Stimulated activated CD4-positive, alpha-beta T cell treated with anti-CD3 and anti-CD28 coated beads, Interleukin-4, amount 100 ng/mL, for 24 hours (primary cell): Measurements from ENCODE around the gene CASP9.
A peak's percentile ranks its signal among the peaks of the same experiment; 100 is the strongest.

Experiments
- DNase-seq: peaks from one replicate; pipeline ENCODE4 v3.0.0-alpha.2; 2020

The CASP9 gene

DNA sequence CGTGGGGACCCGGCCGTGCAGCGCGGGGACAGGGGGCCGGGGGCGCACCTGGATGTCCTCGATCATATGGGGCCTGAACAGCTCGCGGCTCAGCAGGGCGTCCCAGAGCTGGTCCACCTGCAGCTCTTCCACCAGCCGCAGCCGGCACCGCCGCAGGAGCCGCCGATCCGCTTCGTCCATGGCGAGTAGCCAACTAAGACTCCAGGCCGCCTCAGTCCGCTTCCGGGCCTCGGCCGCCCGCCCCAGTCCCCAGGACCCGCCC, at the start of gene CASP9:
Gene CASP9, minus strand, starts transcription at position 195 of the 262 bp plus-strand sequence. Its CDS starts 15 bp downstream, at position 180.
- no peak for DNase-seq

DNA sequence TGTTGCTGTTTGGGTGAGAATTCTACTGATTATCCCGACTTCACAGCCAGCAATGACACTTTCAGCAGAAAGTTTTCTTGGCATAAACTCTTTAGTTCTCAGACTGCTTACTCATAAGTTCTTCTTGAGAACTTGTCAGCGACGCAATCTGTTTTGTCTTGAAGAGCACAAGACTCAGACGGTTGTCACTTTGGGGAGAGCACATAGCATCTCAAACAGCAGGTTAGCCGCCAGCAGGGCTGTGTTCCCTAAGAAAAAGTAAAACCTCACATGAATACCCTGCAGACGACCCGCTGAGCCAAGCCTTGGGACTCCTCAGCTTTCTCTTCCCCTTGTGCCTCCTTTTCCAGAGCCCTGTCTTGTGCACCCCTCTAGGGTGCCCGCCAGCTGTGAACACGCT, 49.5 kb upstream of the CASP9 start:
- DNase-seq = no peak

DNA sequence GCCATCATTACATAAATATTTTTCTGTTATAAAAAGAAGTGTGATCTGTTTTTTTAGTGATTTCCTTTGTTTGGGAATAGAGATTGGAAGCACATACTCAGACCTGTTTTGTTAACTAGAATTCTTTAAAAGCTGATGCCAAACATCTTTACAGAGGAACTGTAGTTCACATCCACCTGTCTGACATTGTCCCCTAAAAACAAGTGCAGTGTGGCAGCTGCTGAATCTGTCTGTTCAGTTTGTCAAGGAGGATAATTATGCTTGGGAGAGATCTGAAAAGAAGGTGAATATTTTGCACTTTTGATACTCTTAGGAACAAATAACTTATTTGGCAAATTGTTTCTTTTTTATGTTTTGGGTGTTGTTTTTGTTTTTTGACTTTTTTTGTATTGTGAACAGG, 47.3 kb upstream of the CASP9 start:
- no peak for DNase-seq

DNA sequence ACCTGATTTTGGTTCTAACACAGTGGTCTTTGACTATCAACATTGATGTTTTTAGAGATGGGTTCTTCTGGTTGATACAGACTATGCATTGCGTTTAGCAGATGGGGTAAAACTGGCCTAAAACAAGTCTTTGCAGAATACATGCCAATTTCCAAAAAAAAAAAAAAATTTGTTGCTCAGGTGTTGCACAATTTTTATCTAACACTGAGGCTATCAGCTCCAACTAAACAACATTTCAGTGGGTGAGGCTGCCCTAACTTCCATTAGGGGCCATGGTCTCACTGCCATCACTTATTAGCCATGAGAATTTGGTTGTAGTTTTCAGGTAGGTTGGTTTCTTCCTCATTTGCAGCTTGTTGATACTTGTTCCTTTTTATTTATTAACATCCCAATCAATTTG, 46.8 kb upstream of the CASP9 start:
- DNase-seq = no peak

DNA sequence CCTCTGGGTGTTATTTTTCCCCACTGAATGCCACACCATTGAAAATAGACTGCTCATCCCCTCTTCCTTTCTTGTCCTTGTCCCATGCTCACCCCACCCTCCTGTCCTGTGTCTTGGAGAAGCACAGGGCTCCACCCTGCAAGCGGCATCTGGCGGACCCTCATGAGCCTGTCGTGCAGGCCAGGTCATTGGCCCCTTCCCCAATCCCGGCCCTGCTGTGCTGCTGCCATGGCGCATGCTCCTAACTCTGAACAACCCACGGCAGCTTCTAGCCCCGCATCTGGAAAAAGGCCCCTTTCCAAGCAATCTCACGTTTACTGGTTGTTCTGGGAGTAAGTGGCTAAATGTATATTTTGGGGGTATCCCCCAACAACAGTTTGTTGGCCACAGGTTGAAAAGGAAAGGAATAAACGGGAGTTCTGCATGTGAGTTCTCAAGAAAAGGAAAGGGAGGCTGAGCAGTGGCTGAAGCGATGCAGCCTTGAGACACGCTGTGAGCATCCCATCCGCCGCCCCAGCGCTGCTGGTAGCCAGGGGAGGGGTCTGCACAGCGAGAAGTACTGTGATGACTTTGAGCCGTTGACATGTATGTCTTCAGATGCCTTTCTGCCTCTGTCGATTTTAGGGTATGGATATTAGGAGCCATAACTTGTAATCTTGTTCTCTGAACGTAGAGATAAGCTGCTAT, 44.5 kb upstream of the CASP9 start:
- DNase-seq = no peak

GRCh38 chr1:15559189-15559810, 35.3 kb upstream of the CASP9 start:
- no peak for DNase-seq

GRCh38 chr1:15558516-15558915, 34.5 kb upstream of the CASP9 start:
- DNase-seq = no peak

- DNase-seq = no peak
These were observed 33.6 kb upstream of the CASP9 start for GRCh38 chr1:15557594-15557993.

GRCh38 chr1:15557008-15557407, 33.0 kb upstream of the CASP9 start:
- DNase-seq = no peak

DNA sequence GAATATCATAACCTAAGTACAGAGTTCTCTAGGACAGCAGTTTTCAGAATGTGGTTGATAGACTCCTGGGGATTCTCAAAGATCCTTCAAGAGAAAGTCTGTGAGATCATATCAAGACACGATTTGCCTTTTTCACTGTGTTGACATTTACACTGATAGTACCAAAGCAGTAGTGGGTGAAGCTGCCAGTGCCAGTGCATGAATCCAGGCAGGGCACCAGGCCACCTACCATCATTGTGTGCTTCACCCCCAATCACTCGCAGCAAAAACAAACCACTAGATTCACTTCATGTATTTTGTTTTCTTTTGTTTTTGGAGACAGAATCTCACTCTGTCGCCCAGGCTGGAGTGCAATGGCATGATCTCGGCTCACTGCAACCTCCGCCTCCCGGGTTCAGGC, 26.6 kb upstream of the CASP9 start:
- DNase-seq = no peak

DNA sequence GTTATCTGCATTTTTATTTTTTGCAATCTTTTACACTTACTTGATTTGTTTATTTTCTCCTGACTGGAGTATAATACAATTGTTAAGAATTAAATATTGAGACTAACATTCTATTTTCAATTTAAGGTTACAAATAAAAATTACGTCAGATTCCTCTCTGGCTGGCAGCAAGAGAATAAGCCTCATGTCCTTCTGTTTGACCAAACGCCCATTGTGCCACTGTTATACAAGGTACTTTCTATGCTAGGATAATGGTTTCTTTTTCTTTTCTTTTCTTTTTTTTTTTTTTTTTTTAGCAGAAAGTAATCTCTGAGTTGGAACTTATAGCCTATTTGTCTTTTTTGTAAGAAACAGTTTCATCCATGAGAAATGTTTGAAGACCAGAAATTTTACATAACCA, 22.6 kb upstream of the CASP9 start:
- no peak for DNase-seq

GRCh38 chr1:15543589-15544568, 19.9 kb upstream of the CASP9 start:
- DNase-seq = no peak

DNA sequence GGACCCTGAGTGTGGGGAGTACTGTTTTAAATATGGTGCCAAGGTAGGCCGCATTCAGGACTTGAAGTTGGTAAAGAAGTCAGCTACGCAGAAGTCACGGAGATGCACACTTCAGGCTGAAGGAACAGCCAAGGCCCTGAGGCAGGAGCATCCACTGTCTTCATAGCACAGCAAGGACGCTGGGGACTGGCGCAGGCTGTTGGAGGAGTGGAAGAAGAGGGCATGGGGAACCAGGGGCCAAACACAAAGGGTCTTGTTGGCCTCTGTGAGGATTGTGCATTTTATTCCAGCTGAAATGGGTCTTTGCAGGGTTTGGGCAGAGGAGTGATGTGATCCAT, 19.2 kb upstream of the CASP9 start:
- no peak for DNase-seq

DNA sequence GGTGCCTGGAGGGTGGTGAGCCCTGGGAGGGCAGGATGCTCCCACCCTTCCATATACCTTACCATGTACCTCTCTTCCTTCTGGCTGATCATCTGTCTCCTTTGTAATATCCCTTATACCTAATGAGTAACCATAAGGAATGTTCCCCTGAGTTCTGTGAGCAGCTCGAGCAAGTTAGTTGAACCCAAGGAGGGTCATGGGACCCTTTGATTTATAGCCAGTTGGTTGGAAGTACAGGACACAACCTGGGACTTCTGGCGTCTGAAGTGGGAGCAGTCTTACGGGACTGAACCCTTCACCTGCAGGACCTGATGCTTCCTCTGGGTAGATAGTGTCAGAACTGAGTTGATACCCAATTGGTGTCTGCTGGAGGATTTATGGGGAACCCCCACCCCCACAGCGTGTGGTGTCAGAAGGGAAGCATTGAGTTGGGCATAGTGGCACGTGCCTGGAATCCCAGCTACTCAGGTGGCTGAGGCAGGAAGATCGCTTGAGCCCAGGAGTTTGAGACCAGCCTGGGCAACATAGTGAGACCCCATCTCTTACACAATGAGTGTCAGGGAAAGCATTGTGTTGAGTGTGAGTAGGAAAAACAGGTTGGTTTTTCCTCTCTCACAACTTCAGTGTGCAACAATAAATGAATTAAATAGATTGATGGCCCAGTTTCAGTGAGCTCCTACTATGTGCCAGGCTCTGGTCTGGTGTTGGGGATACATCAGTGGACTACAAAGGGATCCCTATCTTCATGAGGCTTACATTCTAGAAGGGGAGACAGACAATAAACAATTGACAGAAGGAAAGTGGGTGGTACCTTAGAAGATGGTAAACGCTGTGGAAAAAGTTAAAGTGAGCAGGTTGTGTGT, 18.6 kb upstream of the CASP9 start:
- no peak for DNase-seq

GRCh38 chr1:15541231-15541792, 17.3 kb upstream of the CASP9 start:
- DNase-seq = no peak

GRCh38 chr1:15540186-15540585, 16.2 kb upstream of the CASP9 start:
- DNase-seq = no peak

DNA sequence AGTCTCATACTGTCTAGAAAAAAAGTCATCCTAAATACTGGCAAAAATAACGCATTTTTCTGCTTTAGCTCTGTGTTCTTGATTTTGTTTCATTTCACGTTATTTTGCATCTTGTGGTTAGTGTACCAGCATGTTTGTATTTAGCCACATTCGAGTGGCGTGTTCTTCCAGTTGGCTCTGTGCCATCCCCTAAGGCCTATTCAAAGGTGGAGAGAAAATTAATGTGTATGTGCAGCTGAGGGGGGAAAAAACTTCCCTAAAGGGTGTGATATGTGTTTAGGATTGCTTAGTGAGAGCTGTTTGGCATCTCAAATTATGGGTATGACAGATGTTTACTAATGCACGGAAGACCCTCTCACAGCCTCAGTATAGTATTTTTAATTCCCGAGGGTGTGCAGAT, 14.8 kb upstream of the CASP9 start:
- no peak for DNase-seq

GRCh38 chr1:15531682-15532081, 7.7 kb upstream of the CASP9 start:
- no peak for DNase-seq

- DNase-seq = no peak
These were observed 7.0 kb upstream of the CASP9 start for GRCh38 chr1:15531003-15531402.

GRCh38 chr1:15526490-15527339, 2.7 kb upstream of the CASP9 start, which contains the start of gene DNAJC16:
Gene DNAJC16, plus strand, starts transcription at chr1:15526848. Its CDS starts 2,258 bp downstream, at chr1:15529106.
- DNase-seq = peak; percentile 98

- DNase-seq = no peak
These were observed 2.0 kb upstream of the CASP9 start for GRCh38 chr1:15526021-15526489.
